ENCODE measurements around the gene TMEM74B. TPM values are rescaled to one million over a fixed set of nuclear protein-coding genes. Genes with fewer than 3 reads are reported as not detected.

TMEM74B gene
- total and polyA plus RNA-seq, 10 of the 15 experiments (the other 5 are each of a cell fraction or from before 2014, with no cell fraction given) = 0.07 TPM; not detected in 9

- no peak overlapping the region for H3K4me3 ChIP-seq
- no peaks in the 10 kb centered on the region for H4K20me1 ChIP-seq (ENCODE audit: control insufficient read depth, insufficient read depth)
- in situ Hi-C loops (cut with MboI) = loop anchor here (5.0 kb wide), 1 partner anchor 398 kb away; no protein-coding TSS in a partner anchor
- no peak overlapping the region for H3K9ac ChIP-seq (ENCODE audit: control insufficient read depth, insufficient read depth, low read length)
- CTCF ChIA-PET = interaction anchor here (0.6 to 0.7 kb wide), 2 partner anchors 14 to 257 kb away, joined by 3 read pairs; no protein-coding TSS in a partner anchor
- ATAC-seq = no peak
- WGBS (ENCODE audit: insufficient coverage, insufficient replicate concordance, low lambda C conversion rate, missing lambda C conversion rate) = 47% methylated on average over 4 of the region's 4 CpGs
- SMC1A ChIA-PET (ENCODE audit: uncharacterized antibody, unreplicated experiment) = no interaction called here
- H3K27ac ChIP-seq (ENCODE audit: control insufficient read depth, insufficient read depth) = no peak overlapping the region
- FAIRE-seq = no peak
- TF ChIP-seq MTA2 (IDR thresholded peaks at IDR 0.05; ENCODE audit: low read depth) = no peak
- no peak for TF ChIP-seq ZNF622 (IDR thresholded peaks at IDR 0.05)
- no peak for TF ChIP-seq PAX8 (IDR thresholded peaks at IDR 0.05)
- no peak for TF ChIP-seq IRF5 (IDR thresholded peaks at IDR 0.05; ENCODE audit: borderline replicate concordance)
- TF ChIP-seq NBN (IDR thresholded peaks at IDR 0.05) = no peak
- TF ChIP-seq SKIL (IDR thresholded peaks at IDR 0.05; ENCODE audit: low read depth, poor library complexity, severe bottlenecking) = no peak
- no peak for TF ChIP-seq KAT2A (conservative IDR thresholded peaks at IDR 0.05; ENCODE audit: control insufficient read depth, low read depth, low read length)
- no peak for TF ChIP-seq ZNF687 (IDR thresholded peaks at IDR 0.05)
- no peak for TF ChIP-seq ZNF384 (IDR thresholded peaks at IDR 0.05; ENCODE audit: borderline replicate concordance, low read depth, low read length)
- no peak for TF ChIP-seq ZBED1 (IDR thresholded peaks at IDR 0.05; ENCODE audit: borderline replicate concordance)
- no peak for TF ChIP-seq ZNF592 (IDR thresholded peaks at IDR 0.05)
- no peaks in the 10 kb centered on the region for H3K9me3 ChIP-seq (replicated peaks; ENCODE audit: control insufficient read depth, insufficient read depth, low read length)
- no peaks in the 10 kb centered on the region for H3K79me2 ChIP-seq (ENCODE audit: control insufficient read depth, insufficient read depth, low read length)
- H3K4me1 ChIP-seq (ENCODE audit: control insufficient read depth, insufficient read depth, low read length) = peaks cover 2% of the 10 kb centered on the region; the same call in 1 of the 2 replicates
- no peak overlapping the region for H2AFZ ChIP-seq (ENCODE audit: control insufficient read depth, low read depth, low read length)
- POLR2A ChIA-PET = no interaction called here
- RAD21 ChIA-PET (ENCODE audit: unreplicated experiment) = no interaction called here
- no peaks in the 10 kb centered on the region for H3K36me3 ChIP-seq (ENCODE audit: control insufficient read depth in 2 of 2, insufficient read depth in 2 of 2, low read length in 1 of 2)
- intact Hi-C loops (cut with micrococcal nuclease; ENCODE audit: unreplicated experiment) = no loop called here
- H3K27me3 ChIP-seq (replicated peaks in 1 of 2; ENCODE audit: control insufficient read depth in 2 of 2, insufficient read depth in 2 of 2, low read length in 1 of 2) = peaks cover 0 to 4% of the 10 kb centered on the region in 2 experiments; a peak in 1 of 4 replicates
- H3K4me2 ChIP-seq (ENCODE audit: control insufficient read depth, insufficient read depth) = no peak overlapping the region
- no TSS peak for BruUV-seq (replicated peaks)
- DNase-seq (ENCODE audit: low read depth, low spot score) = no peak
Observed at GRCh38 chr20:1214838-1215261, 30.1 kb upstream of the TMEM74B start.

All from GM12878 (cell line).